ENCODE measurements around the gene KRTAP19-7. TPM values are rescaled to one million over a fixed set of nuclear protein-coding genes. Genes with fewer than 3 reads are reported as not detected.

Gene KRTAP19-7
- polyA plus RNA-seq, 4 donors, result not detected

Other genes with a start within 250 kb of the KRTAP19-7 start
- gene KRTAP26-1, start 241.0 kb downstream of the KRTAP19-7 start, polyA plus RNA-seq (ENCODE audit: insufficient read length in 4 of 4), result not detected
- not detected for gene KRTAP27-1, start 223.6 kb downstream of the KRTAP19-7 start, polyA plus RNA-seq (ENCODE audit: insufficient read length in 4 of 4)
- gene KRTAP23-1, start 212.7 kb downstream of the KRTAP19-7 start, polyA plus RNA-seq (ENCODE audit: insufficient read length in 4 of 4), result not detected
- not detected for gene KRTAP13-2, start 189.0 kb downstream of the KRTAP19-7 start, polyA plus RNA-seq (ENCODE audit: insufficient read length in 4 of 4)
- not detected for gene KRTAP13-1, start 165.3 kb downstream of the KRTAP19-7 start, polyA plus RNA-seq (ENCODE audit: insufficient read length in 4 of 4)
- gene KRTAP13-3, start 135.4 kb downstream of the KRTAP19-7 start, polyA plus RNA-seq (ENCODE audit: insufficient read length in 4 of 4), result not detected
- gene KRTAP13-4, start 131.1 kb downstream of the KRTAP19-7 start, polyA plus RNA-seq (ENCODE audit: insufficient read length in 4 of 4), result not detected
- gene KRTAP15-1, start 121.0 kb downstream of the KRTAP19-7 start, polyA plus RNA-seq (ENCODE audit: insufficient read length in 4 of 4), result not detected
- not detected for gene KRTAP19-1, start 80.9 kb downstream of the KRTAP19-7 start, polyA plus RNA-seq (ENCODE audit: insufficient read length in 4 of 4)
- not detected for gene KRTAP19-2, start 73.9 kb downstream of the KRTAP19-7 start, polyA plus RNA-seq (ENCODE audit: insufficient read length in 4 of 4)
- gene KRTAP19-3, start 69.3 kb downstream of the KRTAP19-7 start, polyA plus RNA-seq (ENCODE audit: insufficient read length in 4 of 4), result not detected
- gene KRTAP19-4, start 64.1 kb downstream of the KRTAP19-7 start, polyA plus RNA-seq (ENCODE audit: insufficient read length in 4 of 4), result not detected
- gene KRTAP19-5, start 59.2 kb downstream of the KRTAP19-7 start, polyA plus RNA-seq (ENCODE audit: insufficient read length in 4 of 4), result not detected
- not detected for gene KRTAP19-6, start 19.4 kb downstream of the KRTAP19-7 start, polyA plus RNA-seq (ENCODE audit: insufficient read length in 4 of 4)
- gene KRTAP22-2, start 29.1 kb upstream of the KRTAP19-7 start, polyA plus RNA-seq (ENCODE audit: insufficient read length in 4 of 4), result not detected
- not detected for gene KRTAP6-3, start 31.1 kb upstream of the KRTAP19-7 start, polyA plus RNA-seq (ENCODE audit: insufficient read length in 4 of 4)
- gene KRTAP6-2, start 37.6 kb upstream of the KRTAP19-7 start, polyA plus RNA-seq (ENCODE audit: insufficient read length in 4 of 4), result not detected
- not detected for gene KRTAP22-1, start 39.8 kb upstream of the KRTAP19-7 start, polyA plus RNA-seq (ENCODE audit: insufficient read length in 4 of 4)
- not detected for gene KRTAP6-1, start 52.6 kb upstream of the KRTAP19-7 start, polyA plus RNA-seq (ENCODE audit: insufficient read length in 4 of 4)
- gene KRTAP20-1, start 55.1 kb upstream of the KRTAP19-7 start, polyA plus RNA-seq (ENCODE audit: insufficient read length in 4 of 4), result not detected
- gene KRTAP20-4, start 59.3 kb upstream of the KRTAP19-7 start, polyA plus RNA-seq (ENCODE audit: insufficient read length in 4 of 4), result not detected
- gene KRTAP20-2, start 73.9 kb upstream of the KRTAP19-7 start, polyA plus RNA-seq (ENCODE audit: insufficient read length in 4 of 4), result not detected
- not detected for gene KRTAP20-3, start 81.5 kb upstream of the KRTAP19-7 start, polyA plus RNA-seq (ENCODE audit: insufficient read length in 4 of 4)
- not detected for gene KRTAP21-3, start 157.5 kb upstream of the KRTAP19-7 start, polyA plus RNA-seq (ENCODE audit: insufficient read length in 4 of 4)
- gene KRTAP21-2, start 185.9 kb upstream of the KRTAP19-7 start, polyA plus RNA-seq (ENCODE audit: insufficient read length in 4 of 4), result not detected
- gene KRTAP21-1, start 194.1 kb upstream of the KRTAP19-7 start, polyA plus RNA-seq (ENCODE audit: insufficient read length in 4 of 4), result not detected

Measured in left renal pelvis (tissue), 4 donors.